ENCODE measurements around the gene ATL3. TPM values are rescaled to one million over a fixed set of nuclear protein-coding genes. Genes with fewer than 3 reads are reported as not detected.
A peak's percentile ranks its signal among the peaks of the same experiment; 100 is the strongest.
"Not testable (repeated sequence)": the region's sequence is repeated elsewhere in the genome, so short reads cannot be mapped to it uniquely, and the experiment has no call there.

The ATL3 gene
- polyA plus RNA-seq, 1 experiment = 36.1 TPM

GRCh38 chr11:63608353-63609345, 62.5 kb downstream of the ATL3 start:
- CTCF ChIA-PET = interaction anchor here (0.8 kb wide), 2 partner anchors 11 to 30 kb away, joined by 3 to 4 read pairs; no protein-coding TSS in a partner anchor
- TF ChIP-seq CTCF (IDR thresholded peaks at IDR 0.05; ENCODE audit: insufficient read depth, low read depth, low read length) = no peak
- DNase-seq (ENCODE audit: low read depth) = peak; percentile 9
- POLR2A ChIA-PET = no interaction called here
- H3K36me3 ChIP-seq (ENCODE audit: control insufficient read depth, insufficient read depth, low read length) = no peaks in the 10 kb centered on the region
- H3K4me3 ChIP-seq (ENCODE audit: low read depth, low read length) = no peak overlapping the region
- H3K27me3 ChIP-seq (ENCODE audit: control insufficient read depth, insufficient read depth, low read length) = no peaks in the 10 kb centered on the region; the same call in 1 of the 2 replicates

- H3K27me3 ChIP-seq (ENCODE audit: control insufficient read depth, insufficient read depth, low read length) = no peaks in the 10 kb centered on the region
- H3K4me3 ChIP-seq (ENCODE audit: low read depth, low read length) = no peak overlapping the region
- CTCF ChIA-PET = interaction anchor here (0.5 to 1.2 kb wide), 3 partner anchors 11 to 20 kb away, joined by 3 read pairs; no protein-coding TSS in a partner anchor
- H3K36me3 ChIP-seq (ENCODE audit: control insufficient read depth, insufficient read depth, low read length) = no peaks in the 10 kb centered on the region
- POLR2A ChIA-PET = no interaction called here
- no peak for DNase-seq (ENCODE audit: low read depth)
- no peak for TF ChIP-seq CTCF (IDR thresholded peaks at IDR 0.05; ENCODE audit: insufficient read depth, low read depth, low read length)
Measured at GRCh38 chr11:63603180-63603518, 68.0 kb downstream of the ATL3 start.

- DNase-seq (ENCODE audit: low read depth); H3K36me3 ChIP-seq (ENCODE audit: control insufficient read depth, insufficient read depth, low read length); POLR2A ChIA-PET; H3K27me3 ChIP-seq (ENCODE audit: control insufficient read depth, insufficient read depth, low read length); H3K4me3 ChIP-seq (ENCODE audit: low read depth, low read length): not testable (repeated sequence)
- CTCF ChIA-PET = interaction anchor here (0.9 to 1.2 kb wide), 4 partner anchors 10 to 124 kb away, joined by 3 to 6 read pairs (median 4); no protein-coding TSS in a partner anchor
Measured at GRCh38 chr11:63602290-63603179, 68.6 kb downstream of the ATL3 start.

- no peak overlapping the region for H3K4me3 ChIP-seq (ENCODE audit: low read depth, low read length)
- no peak for TF ChIP-seq CTCF (IDR thresholded peaks at IDR 0.05; ENCODE audit: insufficient read depth, low read depth, low read length)
- H3K36me3 ChIP-seq (ENCODE audit: control insufficient read depth, insufficient read depth, low read length) = no peaks in the 10 kb centered on the region
- H3K27me3 ChIP-seq (ENCODE audit: control insufficient read depth, insufficient read depth, low read length) = no peaks in the 10 kb centered on the region
- DNase-seq (ENCODE audit: low read depth) = peak; percentile 25
- ChIA-PET POLR2A (no interaction called here), CTCF (no interaction called here)
Measured at GRCh38 chr11:63599211-63600122, 71.7 kb downstream of the ATL3 start.

GRCh38 chr11:63598556-63598955, 72.6 kb downstream of the ATL3 start:
- ChIA-PET POLR2A (no interaction called here), CTCF (no interaction called here)
- Histone ChIP-seq H3K36me3 (ENCODE audit: control insufficient read depth, insufficient read depth, low read length) (no peaks in the 10 kb centered on the region), H3K4me3 (ENCODE audit: low read depth, low read length) (no peak overlapping the region), H3K27me3 (ENCODE audit: control insufficient read depth, insufficient read depth, low read length) (no peaks in the 10 kb centered on the region)
- no peak for TF ChIP-seq CTCF (IDR thresholded peaks at IDR 0.05; ENCODE audit: insufficient read depth, low read depth, low read length)
- no peak for DNase-seq (ENCODE audit: low read depth)

All from BJ (cell line).